HEK293 (cell line): ENCODE data around the gene SSBP2.

Source experiments
- CTCF ChIA-PET: fragments of 350-600 bp; formaldehyde crosslinking; extraction: SDS; loops from one replicate; lab custom pipeline; 2021; ENCODE audit warnings: antibody characterized with exemption; lab: Yijun Ruan, JAX
- POLR2A ChIA-PET: fragments of 300-600 bp; formaldehyde crosslinking; extraction: SDS; loops from one replicate; lab custom pipeline; 2020; ENCODE audit warnings: antibody characterized with exemption, inconsistent platforms; lab: Yijun Ruan, JAX
- H3K27ac ChIP-seq: fragments of 200-500 bp; sonication (Bioruptor generic); 2 replicates; pipeline ENCODE4 v1.5.1; 2014; ENCODE audit warnings: low read depth, low read length, control low read depth, inconsistent platforms; ENCODE audit errors: extremely low read depth
- H3K36me3 ChIP-seq, 2 experiments: fragments of 200-500 bp in 1 of 2; sonication (Bioruptor generic) in 1 of 2; 1 replicate in 1 of 2; 2 replicates in 1 of 2; pipeline ENCODE4 v1.5.1; 2014 to 2017; ENCODE audit warnings: inconsistent platforms in 2 of 2, low read length in 2 of 2; ENCODE audit not compliant: control insufficient read depth in 2 of 2, insufficient read depth in 1 of 2
- H3K4me1 ChIP-seq: fragments of 200-500 bp; sonication (Bioruptor generic); 2 replicates; pipeline ENCODE4 v1.5.1; 2014; ENCODE audit warnings: mild to moderate bottlenecking, low read length, inconsistent platforms; ENCODE audit not compliant: control insufficient read depth, insufficient read depth
- H3K4me3 ChIP-seq: 2 replicates; pipeline ENCODE4 v1.5.1; 2011; ENCODE audit warnings: low read depth, mild to moderate bottlenecking, control low read depth, low read length, moderate library complexity
- H3K9me3 ChIP-seq: fragments of 200-500 bp; sonication (Bioruptor generic); 2 replicates; pipeline ENCODE4 v1.5.1; 2014; ENCODE audit warnings: low read depth, low read length, inconsistent platforms; ENCODE audit not compliant: control insufficient read depth, insufficient read depth
- EGR2 ChIP-seq: fragments of 450-650 bp; formaldehyde crosslinking; IDR thresholded peaks from 2 replicates; pipeline ENCODE4 v1.5.1; 2016; ENCODE audit warnings: low read depth, missing biosample characterization, missing genetic modification characterization
- GFI1B ChIP-seq: fragments of 450-650 bp; formaldehyde crosslinking; IDR thresholded peaks from 2 replicates; pipeline ENCODE4 v1.5.1; 2016; ENCODE audit warnings: missing biosample characterization, missing genetic modification characterization
- GLI4 ChIP-seq: fragments of 450-650 bp; formaldehyde crosslinking; IDR thresholded peaks from 2 replicates; pipeline ENCODE4 v1.5.1; 2016; ENCODE audit warnings: missing biosample characterization, missing genetic modification characterization
- PRDM1 ChIP-seq: fragments of 450-650 bp; formaldehyde crosslinking; IDR thresholded peaks from 2 replicates; pipeline ENCODE4; 2016; ENCODE audit warnings: missing biosample characterization, missing genetic modification characterization
- SETDB1 ChIP-seq: IDR thresholded peaks from one replicate; pipeline ENCODE4 v1.6.1; 2017; ENCODE audit warnings: mild to moderate bottlenecking, low read length, moderate library complexity, mixed read lengths; ENCODE audit not compliant: insufficient read length
- ZBTB10 ChIP-seq: fragments of 450-650 bp; formaldehyde crosslinking; IDR thresholded peaks from 2 replicates; pipeline ENCODE4 v1.5.1; 2016; ENCODE audit warnings: missing biosample characterization, missing genetic modification characterization
- ZBTB7A ChIP-seq: fragments of 450-650 bp; formaldehyde crosslinking; IDR thresholded peaks from 2 replicates; pipeline ENCODE4 v1.5.1; 2016; ENCODE audit warnings: low read depth, missing biosample characterization, missing genetic modification characterization
- ZFHX2 ChIP-seq: fragments of 450-650 bp; formaldehyde crosslinking; conservative IDR thresholded peaks from 2 replicates; pipeline ENCODE4 v1.5.1; 2016; ENCODE audit warnings: missing biosample characterization, missing genetic modification characterization
- ZNF133 ChIP-seq: fragments of 450-650 bp; formaldehyde crosslinking; IDR thresholded peaks from 2 replicates; pipeline ENCODE4 v1.5.1; 2016; ENCODE audit warnings: missing biosample characterization, missing genetic modification characterization
- ZNF146 ChIP-seq: fragments of 450-650 bp; formaldehyde crosslinking; IDR thresholded peaks from 2 replicates; pipeline ENCODE4 v1.5.1; 2016; ENCODE audit warnings: missing biosample characterization, missing genetic modification characterization
- ZNF202 ChIP-seq: fragments of 450-650 bp; formaldehyde crosslinking; IDR thresholded peaks from 2 replicates; pipeline ENCODE4 v1.5.1; 2016; ENCODE audit warnings: missing biosample characterization, missing genetic modification characterization, borderline replicate concordance
- ZNF23 ChIP-seq: fragments of 450-650 bp; formaldehyde crosslinking; IDR thresholded peaks from 2 replicates; pipeline ENCODE4 v1.5.1; 2016; ENCODE audit warnings: missing biosample characterization, missing genetic modification characterization, borderline replicate concordance
- ZNF239 ChIP-seq: fragments of 450-650 bp; formaldehyde crosslinking; IDR thresholded peaks from 2 replicates; pipeline ENCODE4 v1.5.1; 2016; ENCODE audit warnings: missing biosample characterization, missing genetic modification characterization
- ZNF37A ChIP-seq: fragments of 450-650 bp; IDR thresholded peaks from 2 replicates; pipeline ENCODE4 v1.5.1; 2018; ENCODE audit warnings: missing biosample characterization, missing genetic modification characterization
- ZNF488 ChIP-seq: fragments of 450-650 bp; formaldehyde crosslinking; IDR thresholded peaks from 2 replicates; pipeline ENCODE4 v1.5.1; 2016; ENCODE audit warnings: missing biosample characterization, missing genetic modification characterization
- ZNF558 ChIP-seq: fragments of 450-650 bp; formaldehyde crosslinking; IDR thresholded peaks from 2 replicates; pipeline ENCODE4 v1.5.1; 2016; ENCODE audit warnings: missing biosample characterization, missing genetic modification characterization
- ZNF571 ChIP-seq: fragments of 450-650 bp; formaldehyde crosslinking; IDR thresholded peaks from 2 replicates; pipeline ENCODE4 v1.5.0; 2017; ENCODE audit warnings: missing biosample characterization, missing genetic modification characterization
- ZNF664 ChIP-seq: fragments of 450-650 bp; formaldehyde crosslinking; IDR thresholded peaks from 2 replicates; pipeline ENCODE4 v1.5.1; 2016; ENCODE audit warnings: missing biosample characterization, missing genetic modification characterization
- ZNF76 ChIP-seq: fragments of 450-650 bp; formaldehyde crosslinking; IDR thresholded peaks from 2 replicates; pipeline ENCODE4; 2016; ENCODE audit warnings: low read depth, missing biosample characterization, missing genetic modification characterization, borderline replicate concordance
- ZNF791 ChIP-seq: fragments of 450-650 bp; formaldehyde crosslinking; IDR thresholded peaks from 2 replicates; pipeline ENCODE4 v1.5.1; 2016; ENCODE audit warnings: missing biosample characterization, missing genetic modification characterization
- ZSCAN18 ChIP-seq: fragments of 450-650 bp; formaldehyde crosslinking; IDR thresholded peaks from 2 replicates; pipeline ENCODE4 v1.5.1; 2016; ENCODE audit warnings: missing biosample characterization, missing genetic modification characterization
- TF ChIP-seq, protein P1 (sequence below): fragments of 450-650 bp; IDR thresholded peaks from 2 replicates; pipeline ENCODE4 v1.5.1; 2018; ENCODE audit warnings: missing biosample characterization, missing genetic modification characterization
- TF ChIP-seq, protein P2 (sequence below): fragments of 450-650 bp; formaldehyde crosslinking; IDR thresholded peaks from 2 replicates; pipeline ENCODE4 v1.5.1; 2016; ENCODE audit warnings: missing biosample characterization, missing genetic modification characterization, borderline replicate concordance

SSBP2 gene

DNA sequence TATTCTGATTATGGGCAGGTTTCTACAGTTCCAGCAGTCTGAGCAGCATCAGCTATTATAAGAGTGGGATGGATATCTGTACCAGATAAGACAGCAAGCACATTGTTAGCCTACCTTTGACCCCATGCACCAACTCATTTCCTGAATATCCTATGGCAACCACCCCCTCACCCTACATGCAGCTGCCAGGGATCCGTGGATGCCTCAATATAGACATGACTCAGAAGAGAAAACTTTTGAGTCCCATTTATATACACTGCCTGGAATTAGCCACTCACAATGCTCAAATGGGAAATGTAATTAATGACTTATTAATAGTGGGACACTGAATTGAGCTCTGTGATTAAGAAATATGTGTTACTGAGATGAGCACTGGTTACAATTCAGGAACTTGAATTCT, 124.4 kb downstream of the SSBP2 start:
- Histone ChIP-seq H3K36me3 (no peaks in the 10 kb centered on the region), H3K9me3 (no peaks in the 10 kb centered on the region), H3K27ac (no peak overlapping the region), H3K4me3 (no peak overlapping the region), H3K4me1 (no peaks in the 10 kb centered on the region)
- POLR2A ChIA-PET = no interaction called here
- TF ChIP-seq, protein P1, sequence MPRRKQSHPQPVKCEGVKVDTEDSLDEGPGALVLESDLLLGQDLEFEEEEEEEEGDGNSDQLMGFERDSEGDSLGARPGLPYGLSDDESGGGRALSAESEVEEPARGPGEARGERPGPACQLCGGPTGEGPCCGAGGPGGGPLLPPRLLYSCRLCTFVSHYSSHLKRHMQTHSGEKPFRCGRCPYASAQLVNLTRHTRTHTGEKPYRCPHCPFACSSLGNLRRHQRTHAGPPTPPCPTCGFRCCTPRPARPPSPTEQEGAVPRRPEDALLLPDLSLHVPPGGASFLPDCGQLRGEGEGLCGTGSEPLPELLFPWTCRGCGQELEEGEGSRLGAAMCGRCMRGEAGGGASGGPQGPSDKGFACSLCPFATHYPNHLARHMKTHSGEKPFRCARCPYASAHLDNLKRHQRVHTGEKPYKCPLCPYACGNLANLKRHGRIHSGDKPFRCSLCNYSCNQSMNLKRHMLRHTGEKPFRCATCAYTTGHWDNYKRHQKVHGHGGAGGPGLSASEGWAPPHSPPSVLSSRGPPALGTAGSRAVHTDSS (tag by site-specific recombination) = no peak
- peak; percentile 81 for TF ChIP-seq EGR2 (tag by site-specific recombination)
- no peak for TF ChIP-seq ZSCAN18 (tag by site-specific recombination)
- TF ChIP-seq ZNF664 (tag by site-specific recombination) = no peak
- TF ChIP-seq ZNF202 (tag by site-specific recombination) = no peak
- TF ChIP-seq ZFHX2 (tag by site-specific recombination) = peak; percentile 76
- TF ChIP-seq ZBTB7A (tag by site-specific recombination) = no peak
- TF ChIP-seq ZNF558 (tag by site-specific recombination) = no peak
- no peak for TF ChIP-seq ZNF571 (tag by site-specific recombination)
- no peak for TF ChIP-seq ZNF791 (tag by site-specific recombination)
- no peak for TF ChIP-seq ZNF133 (tag by site-specific recombination)
- CTCF ChIA-PET = interaction anchor here (0.5 kb wide), 1 partner anchor 110 kb away, joined by 3 read pairs; no protein-coding TSS in a partner anchor

DNA sequence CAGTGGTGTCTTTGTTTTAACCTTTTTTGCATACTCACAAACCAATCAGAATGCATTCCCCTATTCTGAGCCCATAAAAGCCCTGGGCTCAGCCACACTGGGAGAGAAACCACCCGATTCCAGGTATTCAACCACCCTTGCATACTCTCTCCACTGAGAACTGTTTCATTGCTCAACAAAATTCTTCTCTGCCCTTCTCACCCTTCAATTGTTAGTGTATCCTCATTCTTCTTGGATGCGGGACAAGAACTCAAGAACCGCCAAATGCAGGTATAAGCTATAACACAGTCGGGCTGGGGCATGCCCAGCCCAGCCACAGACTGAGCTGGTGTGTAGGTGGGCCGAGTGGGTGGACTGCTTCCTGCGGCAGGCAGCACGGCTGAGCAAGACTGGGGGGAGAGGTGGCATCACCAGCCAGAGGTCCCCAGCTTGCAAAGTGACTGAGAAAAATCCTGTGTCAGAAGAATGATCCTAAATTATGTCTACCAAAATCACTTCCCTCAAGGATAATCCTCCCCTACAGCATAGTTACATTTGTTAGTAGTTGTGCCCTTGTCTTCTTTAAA, 141.0 kb downstream of the SSBP2 start:
- no peak for TF ChIP-seq ZNF23 (tag by site-specific recombination)
- TF ChIP-seq, protein P2, sequence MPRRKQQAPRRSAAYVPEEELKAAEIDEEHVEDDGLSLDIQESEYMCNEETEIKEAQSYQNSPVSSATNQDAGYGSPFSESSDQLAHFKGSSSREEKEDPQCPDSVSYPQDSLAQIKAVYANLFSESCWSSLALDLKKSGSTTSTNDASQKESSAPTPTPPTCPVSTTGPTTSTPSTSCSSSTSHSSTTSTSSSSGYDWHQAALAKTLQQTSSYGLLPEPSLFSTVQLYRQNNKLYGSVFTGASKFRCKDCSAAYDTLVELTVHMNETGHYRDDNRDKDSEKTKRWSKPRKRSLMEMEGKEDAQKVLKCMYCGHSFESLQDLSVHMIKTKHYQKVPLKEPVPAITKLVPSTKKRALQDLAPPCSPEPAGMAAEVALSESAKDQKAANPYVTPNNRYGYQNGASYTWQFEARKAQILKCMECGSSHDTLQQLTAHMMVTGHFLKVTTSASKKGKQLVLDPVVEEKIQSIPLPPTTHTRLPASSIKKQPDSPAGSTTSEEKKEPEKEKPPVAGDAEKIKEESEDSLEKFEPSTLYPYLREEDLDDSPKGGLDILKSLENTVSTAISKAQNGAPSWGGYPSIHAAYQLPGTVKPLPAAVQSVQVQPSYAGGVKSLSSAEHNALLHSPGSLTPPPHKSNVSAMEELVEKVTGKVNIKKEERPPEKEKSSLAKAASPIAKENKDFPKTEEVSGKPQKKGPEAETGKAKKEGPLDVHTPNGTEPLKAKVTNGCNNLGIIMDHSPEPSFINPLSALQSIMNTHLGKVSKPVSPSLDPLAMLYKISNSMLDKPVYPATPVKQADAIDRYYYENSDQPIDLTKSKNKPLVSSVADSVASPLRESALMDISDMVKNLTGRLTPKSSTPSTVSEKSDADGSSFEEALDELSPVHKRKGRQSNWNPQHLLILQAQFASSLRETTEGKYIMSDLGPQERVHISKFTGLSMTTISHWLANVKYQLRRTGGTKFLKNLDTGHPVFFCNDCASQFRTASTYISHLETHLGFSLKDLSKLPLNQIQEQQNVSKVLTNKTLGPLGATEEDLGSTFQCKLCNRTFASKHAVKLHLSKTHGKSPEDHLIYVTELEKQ (tag by site-specific recombination) = no peak
- TF ChIP-seq GLI4 (tag by site-specific recombination) = no peak
- peak; percentile 64 for TF ChIP-seq SETDB1
- no peak for TF ChIP-seq PRDM1
- TF ChIP-seq, all 188 proteins: peak for 1
- H3K9me3 ChIP-seq = no peaks in the 10 kb centered on the region
- H3K4me1 ChIP-seq = no peaks in the 10 kb centered on the region
- no peak overlapping the region for H3K27ac ChIP-seq
- CTCF ChIA-PET = no interaction called here
- POLR2A ChIA-PET = no interaction called here
- H3K36me3 ChIP-seq = peaks cover 0 to 7% of the 10 kb centered on the region in 2 experiments; a peak in 1 of 3 replicates
- H3K4me3 ChIP-seq = no peak overlapping the region

DNA sequence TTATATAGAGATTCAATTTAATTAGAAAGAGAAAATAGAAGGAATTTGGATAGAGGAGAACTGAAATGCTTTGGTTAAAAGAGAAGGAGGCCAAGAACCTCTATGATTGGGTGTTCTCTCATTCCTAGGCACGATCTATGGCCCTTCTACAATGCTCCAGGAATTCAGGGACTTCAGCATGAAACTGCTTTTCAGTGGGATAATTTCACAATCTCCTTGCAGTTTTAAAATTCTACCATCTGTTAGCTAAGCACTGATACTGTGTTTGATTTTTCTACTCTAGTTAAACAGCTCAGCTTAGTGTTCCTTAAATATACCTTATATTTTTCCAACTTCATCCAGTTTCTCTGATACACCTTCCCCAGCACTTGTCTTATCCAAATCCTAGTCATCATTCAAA, 141.9 kb downstream of the SSBP2 start:
- no peaks in the 10 kb centered on the region for H3K9me3 ChIP-seq
- ChIA-PET POLR2A (no interaction called here), CTCF (no interaction called here)
- no peaks in the 10 kb centered on the region; the same call in 1 of the 2 replicates for H3K4me1 ChIP-seq
- peaks cover 0 to 7% of the 10 kb centered on the region in 2 experiments; a peak in 1 of 3 replicates for H3K36me3 ChIP-seq
- H3K4me3 ChIP-seq = no peak overlapping the region
- H3K27ac ChIP-seq = no peak overlapping the region
- TF ChIP-seq ZNF488 (tag by site-specific recombination) = no peak
- no peak for TF ChIP-seq ZNF146 (tag by site-specific recombination)
- no peak for TF ChIP-seq ZBTB10 (tag by site-specific recombination)
- no peak for TF ChIP-seq ZNF76 (tag by site-specific recombination)
- TF ChIP-seq GFI1B (tag by site-specific recombination) = no peak
- no peak for TF ChIP-seq ZNF239 (tag by site-specific recombination)
- no peak for TF ChIP-seq ZNF37A (tag by site-specific recombination)
